Measurements from ENCODE around the gene PALLD.

The PALLD gene

GRCh38 chr4:168923526-168924194, 426.8 kb downstream of the PALLD start:
- Histone ChIP-seq H3K9me3 (ENCODE audit: control insufficient read depth, insufficient read depth, low read depth, low read length) (no peaks in the 10 kb centered on the region), H3K27ac (ENCODE audit: extremely low read depth, low read depth, low read length) (no peak overlapping the region), H3K4me1 (ENCODE audit: control insufficient read depth, insufficient read depth, low read length) (no peaks in the 10 kb centered on the region), H3K36me3 (ENCODE audit: control insufficient read depth in 2 of 2, insufficient read depth in 1 of 2, low read length in 2 of 2) (peaks cover 13 to 73% of the 10 kb centered on the region in 2 experiments; a peak in 2 of 3 replicates), H3K4me3 (ENCODE audit: low read depth, low read length) (no peak overlapping the region)
- CTCF ChIA-PET, result interaction anchor here (0.6 to 3.5 kb wide), 28 partner anchors 9 to 740 kb away, joined by 3 to 24 read pairs (median 4); no protein-coding TSS in a partner anchor
- POLR2A ChIA-PET, result no interaction called here
- TF ChIP-seq ZNF843 (tag by site-specific recombination; IDR thresholded peaks at IDR 0.05) (no peak), ZNF629 (tag by site-specific recombination; IDR thresholded peaks at IDR 0.05) (no peak), TSHZ1 (tag by site-specific recombination; IDR thresholded peaks at IDR 0.05; ENCODE audit: borderline replicate concordance) (no peak), CTCF (tag by site-specific recombination; IDR thresholded peaks at IDR 0.05) (peak; percentile 44; the same call in 1 of the 2 replicates), ZFP69B (tag by site-specific recombination; IDR thresholded peaks at IDR 0.05) (peak; percentile 57), ZNF654 (tag by site-specific recombination; IDR thresholded peaks at IDR 0.05; ENCODE audit: low read depth) (peak; percentile 63), KLF1 (tag by site-specific recombination; IDR thresholded peaks at IDR 0.05) (no peak), ZNF692 (tag by site-specific recombination; IDR thresholded peaks at IDR 0.05) (peak; percentile 73), ZNF660 (tag by site-specific recombination; IDR thresholded peaks at IDR 0.05) (0 out of 2 replicates have a peak, but pooled peaks have one; percentile 31), BCL6B (tag by site-specific recombination; IDR thresholded peaks at IDR 0.05) (peak; percentile 63), ZNF174 (tag by site-specific recombination; IDR thresholded peaks at IDR 0.05) (no peak), SCRT1 (tag by site-specific recombination; IDR thresholded peaks at IDR 0.05; ENCODE audit: borderline replicate concordance) (no peak), BCL11A (tag by site-specific recombination; IDR thresholded peaks at IDR 0.05; ENCODE audit: low read depth) (no peak)

GRCh38 chr4:168924667-168925066, 427.8 kb downstream of the PALLD start:
- Histone ChIP-seq H3K4me3 (ENCODE audit: low read depth, low read length) (no peak overlapping the region), H3K4me1 (ENCODE audit: control insufficient read depth, insufficient read depth, low read length) (no peaks in the 10 kb centered on the region), H3K36me3 (ENCODE audit: control insufficient read depth in 2 of 2, insufficient read depth in 1 of 2, low read length in 2 of 2) (peaks cover 13 to 77% of the 10 kb centered on the region in 2 experiments; a peak in 2 of 3 replicates), H3K9me3 (ENCODE audit: control insufficient read depth, insufficient read depth, low read depth, low read length) (no peaks in the 10 kb centered on the region), H3K27ac (ENCODE audit: extremely low read depth, low read depth, low read length) (no peak overlapping the region)
- CTCF ChIA-PET, result interaction anchor here (0.6 to 3.5 kb wide), 14 partner anchors 11 to 741 kb away, joined by 3 to 24 read pairs (median 4); no protein-coding TSS in a partner anchor
- POLR2A ChIA-PET, result no interaction called here
- no peak for TF ChIP-seq HOXC10 (CRISPR knock-in tag; IDR thresholded peaks at IDR 0.05)
- no peak for TF ChIP-seq ZNF548 (tag by site-specific recombination; IDR thresholded peaks at IDR 0.05)
- no peak for TF ChIP-seq KLF7 (tag by site-specific recombination; IDR thresholded peaks at IDR 0.05; ENCODE audit: borderline replicate concordance)
- TF ChIP-seq ZBTB49 (tag by site-specific recombination; IDR thresholded peaks at IDR 0.05; ENCODE audit: low read depth), result no peak
- no peak for TF ChIP-seq ZNF2 (tag by site-specific recombination; IDR thresholded peaks at IDR 0.05)
- no peak for TF ChIP-seq ZNF529 (tag by site-specific recombination; IDR thresholded peaks at IDR 0.05; ENCODE audit: insufficient replicate concordance)
- TF ChIP-seq ZNF302 (tag by site-specific recombination; IDR thresholded peaks at IDR 0.05; ENCODE audit: low read depth), result no peak
- no peak for TF ChIP-seq ZNF132 (tag by site-specific recombination; IDR thresholded peaks at IDR 0.05; ENCODE audit: borderline replicate concordance)
- TF ChIP-seq ZNF146 (tag by site-specific recombination; IDR thresholded peaks at IDR 0.05), result no peak
- TF ChIP-seq SP2 (tag by site-specific recombination; IDR thresholded peaks at IDR 0.05), result no peak
- TF ChIP-seq ZNF677 (tag by site-specific recombination; IDR thresholded peaks at IDR 0.05), result no peak
- no peak for TF ChIP-seq ZNF544 (tag by site-specific recombination; IDR thresholded peaks at IDR 0.05)

All from HEK293 (cell line).